Measurements from ENCODE around the gene DISP3.

DISP3 gene

GRCh38 chr1:11537380-11537764 is 58.4 kb downstream of the DISP3 start:
- Histone ChIP-seq H3K27ac (no peak overlapping the region), H3K36me3 (replicated peaks) (no peaks in the 10 kb centered on the region), H3K27me3 (replicated peaks) (no peaks in the 10 kb centered on the region), H3K4me3 (ENCODE audit: low read depth, low read length) (no peak overlapping the region)
- in situ Hi-C loops (cut with HindIII; ENCODE audit: low pct_ligation_motif_present, low sequenced_read_pairs), result no loop called here
- no peak for DNase-seq
- TF ChIP-seq, protein P1, sequence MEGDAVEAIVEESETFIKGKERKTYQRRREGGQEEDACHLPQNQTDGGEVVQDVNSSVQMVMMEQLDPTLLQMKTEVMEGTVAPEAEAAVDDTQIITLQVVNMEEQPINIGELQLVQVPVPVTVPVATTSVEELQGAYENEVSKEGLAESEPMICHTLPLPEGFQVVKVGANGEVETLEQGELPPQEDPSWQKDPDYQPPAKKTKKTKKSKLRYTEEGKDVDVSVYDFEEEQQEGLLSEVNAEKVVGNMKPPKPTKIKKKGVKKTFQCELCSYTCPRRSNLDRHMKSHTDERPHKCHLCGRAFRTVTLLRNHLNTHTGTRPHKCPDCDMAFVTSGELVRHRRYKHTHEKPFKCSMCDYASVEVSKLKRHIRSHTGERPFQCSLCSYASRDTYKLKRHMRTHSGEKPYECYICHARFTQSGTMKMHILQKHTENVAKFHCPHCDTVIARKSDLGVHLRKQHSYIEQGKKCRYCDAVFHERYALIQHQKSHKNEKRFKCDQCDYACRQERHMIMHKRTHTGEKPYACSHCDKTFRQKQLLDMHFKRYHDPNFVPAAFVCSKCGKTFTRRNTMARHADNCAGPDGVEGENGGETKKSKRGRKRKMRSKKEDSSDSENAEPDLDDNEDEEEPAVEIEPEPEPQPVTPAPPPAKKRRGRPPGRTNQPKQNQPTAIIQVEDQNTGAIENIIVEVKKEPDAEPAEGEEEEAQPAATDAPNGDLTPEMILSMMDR (IDR thresholded peaks at IDR 0.05; ENCODE audit: low read depth, low read length, missing control alignments), result no peak

DNA sequence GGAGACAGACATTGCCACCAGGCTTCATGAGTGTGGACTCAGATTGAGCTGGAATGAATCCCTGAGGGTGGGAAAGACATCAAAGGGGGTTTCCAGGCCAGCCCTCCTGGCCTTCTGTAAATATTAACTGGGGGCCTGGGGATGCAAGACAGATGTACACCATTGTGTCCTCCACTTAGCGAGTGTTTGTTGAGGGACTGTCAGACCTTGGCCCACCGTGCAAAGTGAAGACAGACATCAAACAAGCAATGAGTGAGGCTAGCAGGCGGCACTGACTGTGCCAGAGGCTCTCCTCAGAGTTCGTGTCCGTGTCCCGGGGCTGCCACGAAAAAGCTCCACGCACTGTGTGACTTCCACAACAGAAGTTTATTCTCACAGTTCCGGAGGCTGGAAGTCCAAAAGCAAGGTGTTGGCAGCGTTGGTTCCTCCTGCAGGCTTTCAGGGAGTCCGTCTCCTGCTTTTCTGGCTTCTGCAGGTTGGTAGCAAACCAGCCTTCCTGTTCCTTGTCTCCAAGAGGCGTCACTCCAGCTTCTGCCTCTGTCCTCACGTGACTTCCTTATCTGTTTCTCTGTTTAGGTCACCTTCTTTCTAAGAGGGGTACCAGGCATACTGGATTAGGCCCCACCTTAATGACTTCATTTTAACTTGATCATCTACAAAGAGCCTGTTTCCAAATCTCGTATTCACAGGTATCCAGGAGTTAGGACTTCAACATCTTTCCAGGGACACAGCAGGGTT is 59.1 kb downstream of the DISP3 start:
- no peak for DNase-seq
- H3K36me3 ChIP-seq (replicated peaks), result no peaks in the 10 kb centered on the region
- no peaks in the 10 kb centered on the region for H3K27me3 ChIP-seq (replicated peaks)
- H3K27ac ChIP-seq, result no peak overlapping the region
- in situ Hi-C loops (cut with HindIII; ENCODE audit: low pct_ligation_motif_present, low sequenced_read_pairs), result no loop called here
- H3K4me3 ChIP-seq (ENCODE audit: low read depth, low read length), result no peak overlapping the region
- TF ChIP-seq, protein P1 (IDR thresholded peaks at IDR 0.05; ENCODE audit: low read depth, low read length, missing control alignments), result no peak

- in situ Hi-C loops (cut with HindIII; ENCODE audit: low pct_ligation_motif_present, low sequenced_read_pairs), result no loop called here
- Histone ChIP-seq H3K27me3 (replicated peaks) (no peaks in the 10 kb centered on the region), H3K36me3 (replicated peaks) (no peaks in the 10 kb centered on the region), H3K4me3 (ENCODE audit: low read depth, low read length) (no peak overlapping the region), H3K27ac (no peak overlapping the region)
- DNase-seq, result no peak
- TF ChIP-seq, protein P1 (IDR thresholded peaks at IDR 0.05; ENCODE audit: low read depth, low read length, missing control alignments), result no peak
These were observed 59.9 kb downstream of the DISP3 start for GRCh38 chr1:11538886-11539285.

GRCh38 chr1:11539850-11540772 is 61.2 kb downstream of the DISP3 start:
- H3K27me3 ChIP-seq (replicated peaks), result no peaks in the 10 kb centered on the region
- no peak overlapping the region for H3K27ac ChIP-seq
- TF ChIP-seq, protein P1 (IDR thresholded peaks at IDR 0.05; ENCODE audit: low read depth, low read length, missing control alignments), result no peak
- in situ Hi-C loops (cut with HindIII; ENCODE audit: low pct_ligation_motif_present, low sequenced_read_pairs), result no loop called here
- no peak overlapping the region for H3K4me3 ChIP-seq (ENCODE audit: low read depth, low read length)
- no peak for DNase-seq
- H3K36me3 ChIP-seq (replicated peaks), result no peaks in the 10 kb centered on the region

DNA sequence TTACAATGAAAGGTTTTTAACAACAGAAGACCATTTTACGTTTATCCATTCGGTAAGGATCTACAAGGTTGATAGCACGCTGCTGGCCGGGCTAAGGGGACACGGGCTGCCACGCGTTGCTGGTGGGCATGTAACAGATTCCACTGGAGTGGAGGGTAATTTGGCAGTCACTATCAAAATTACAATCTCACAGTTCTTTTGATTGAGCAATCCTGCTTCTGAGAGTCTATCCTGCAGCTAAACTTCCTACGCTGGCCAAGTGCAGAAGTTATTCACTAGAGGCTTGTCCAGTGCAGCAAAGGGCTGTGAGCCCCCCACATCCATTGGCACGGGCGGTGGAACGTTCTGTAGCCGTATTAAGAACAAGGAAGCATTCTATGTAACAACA is 61.8 kb downstream of the DISP3 start:
- TF ChIP-seq, protein P1 (IDR thresholded peaks at IDR 0.05; ENCODE audit: low read depth, low read length, missing control alignments), result no peak
- DNase-seq, result no peak
- H3K36me3 ChIP-seq (replicated peaks), result no peaks in the 10 kb centered on the region
- H3K4me3 ChIP-seq (ENCODE audit: low read depth, low read length), result no peak overlapping the region
- no peak overlapping the region for H3K27ac ChIP-seq
- in situ Hi-C loops (cut with HindIII; ENCODE audit: low pct_ligation_motif_present, low sequenced_read_pairs), result no loop called here
- H3K27me3 ChIP-seq (replicated peaks), result no peaks in the 10 kb centered on the region

Data from brain microvascular endothelial cell (primary cell).